HepG2 (cell line): ENCODE measurements around the gene CNKSR3. TPM values are rescaled to one million over a fixed set of nuclear protein-coding genes. Genes with fewer than 3 reads are reported as not detected.

ENCODE experiments used
- FOSL2 ChIP-seq: sonication (generic); formaldehyde crosslinking; IDR thresholded peaks from 2 replicates; pipeline ENCODE4 v1.4.0; 2020; ENCODE audit warnings: missing genetic modification reagents
- HDAC1 ChIP-seq: sonication (generic); formaldehyde crosslinking; IDR thresholded peaks from 2 replicates; pipeline ENCODE4 v1.5.1; 2020; ENCODE audit warnings: mild to moderate bottlenecking, missing genetic modification reagents
- HOXA7 ChIP-seq: sonication (generic); formaldehyde crosslinking; IDR thresholded peaks from 2 replicates; pipeline ENCODE4 v1.8.1; 2022; ENCODE audit warnings: mild to moderate bottlenecking, missing genetic modification reagents, moderate library complexity
- IRF1 ChIP-seq: sonication (generic); formaldehyde crosslinking; IDR thresholded peaks from 2 replicates; pipeline ENCODE4 v1.4.0; 2020; ENCODE audit warnings: low read depth, mild to moderate bottlenecking, missing genetic modification reagents
- KDM1A ChIP-seq: IDR thresholded peaks from 2 replicates; pipeline ENCODE4 v1.6.1; 2016; ENCODE audit warnings: missing compliant biosample characterization
- MAFK ChIP-seq, 2 experiments: IDR thresholded peaks in 1 of 2; conservative IDR thresholded peaks in 1 of 2; 2 replicates each; pipeline ENCODE4 v1.6.1; 2011; ENCODE audit warnings: improper control_type of control experiment in 2 of 2, low read length in 2 of 2
- MXD3 ChIP-seq: IDR thresholded peaks from 2 replicates; pipeline ENCODE4 v1.6.1; 2016; ENCODE audit warnings: mild to moderate bottlenecking, missing biosample characterization, missing genetic modification reagents
- MYPOP ChIP-seq: sonication (generic); formaldehyde crosslinking; IDR thresholded peaks from 2 replicates; pipeline ENCODE4 v1.8.1; 2023; ENCODE audit warnings: mild to moderate bottlenecking, moderate library complexity, missing genetic modification reagents
- SOX13 ChIP-seq, 3 experiments: fragments of 450-650 bp in 1 of 3; sonication (generic) in 1 of 3; formaldehyde crosslinking in 1 of 3; IDR thresholded peaks in 2 of 3; conservative IDR thresholded peaks in 1 of 3; 2 replicates each; pipeline versions ENCODE4 v1.5.0 to v1.6.1; 2016 to 2020; ENCODE audit warnings: antibody characterized with exemption in 1 of 3, mild to moderate bottlenecking in 1 of 3, missing compliant biosample characterization in 1 of 3, missing genetic modification reagents in 1 of 3, moderate library complexity in 1 of 3
- UBTF ChIP-seq: sonication (generic); formaldehyde crosslinking; IDR thresholded peaks from 2 replicates; pipeline ENCODE4 v1.4.0; 2020; ENCODE audit warnings: mild to moderate bottlenecking, missing genetic modification reagents
- ZBTB20 ChIP-seq: sonication (generic); formaldehyde crosslinking; IDR thresholded peaks from 2 replicates; pipeline ENCODE4 v1.8.1; 2023; ENCODE audit warnings: missing genetic modification reagents, low read depth, mild to moderate bottlenecking, borderline replicate concordance
- ZFP36 ChIP-seq: fragments of 150-350 bp; IDR thresholded peaks from 2 replicates; pipeline ENCODE4 v1.6.1; 2018; ENCODE audit warnings: borderline replicate concordance, low read length, low read depth; ENCODE audit not compliant: partially characterized antibody
- ZMYM4 ChIP-seq: sonication (generic); formaldehyde crosslinking; IDR thresholded peaks from 2 replicates; pipeline ENCODE4 v1.8.1; 2023; ENCODE audit warnings: mild to moderate bottlenecking, missing genetic modification reagents
- ZNF180 ChIP-seq: sonication (generic); formaldehyde crosslinking; IDR thresholded peaks from 2 replicates; pipeline ENCODE4 v1.4.0; 2020; ENCODE audit warnings: low read depth, missing genetic modification reagents, borderline replicate concordance
- ZNF264 ChIP-seq: sonication (generic); formaldehyde crosslinking; IDR thresholded peaks from 2 replicates; pipeline ENCODE4 v1.4.0; 2020; ENCODE audit warnings: missing genetic modification reagents
- ZNF503 ChIP-seq: sonication (generic); formaldehyde crosslinking; IDR thresholded peaks from 2 replicates; pipeline ENCODE4 v1.4.0; 2020; ENCODE audit warnings: missing genetic modification reagents
- ZNF589 ChIP-seq: sonication (generic); formaldehyde crosslinking; conservative IDR thresholded peaks from 2 replicates; pipeline ENCODE4 v1.8.0; 2022; ENCODE audit warnings: mild to moderate bottlenecking, moderate library complexity, missing genetic modification reagents
- ZNF652 ChIP-seq: IDR thresholded peaks from 2 replicates; pipeline ENCODE4 v1.6.1; 2016; ENCODE audit warnings: low read depth, borderline replicate concordance
- polyA plus RNA-seq, 8 experiments: library from polyadenylated mRNA; depleted of rRNA in 3 of 8; stranded (reverse) in 7 of 8; unstranded in 1 of 8; fragments of >200 nt; fragmentation: Illumina TruSeq in 4 of 8; extraction: Trizol in 4 of 8; gene quantifications; 2 replicates each; pipeline versions ENCODE4 v1.2.1 to v1.2.3, GENCODE V29; 2011 to 2016; ENCODE audit warnings: low read depth in 4 of 8, missing spikeins in 1 of 8, mixed read lengths in 1 of 8; ENCODE audit not compliant: insufficient read depth in 1 of 8
- total RNA-seq, 5 experiments: library from RNA; depleted of rRNA; stranded (reverse); fragments of >200 nt; fragmentation: Illumina TruSeq; extraction: Trizol; gene quantifications; 2 replicates each; pipeline ENCODE4 v1.2.3, GENCODE V29; 2016; ENCODE audit warnings: low read depth in 1 of 5

The CNKSR3 gene
- total and polyA plus RNA-seq, 2 of the 13 experiments (the other 11 are each of a cell fraction or from before 2014, with no cell fraction given): 9.2 to 38.6 TPM

GRCh38 chr6:154498340-154498934, 12.0 kb downstream of the CNKSR3 start (continued):
- no peak for TF ChIP-seq MAFK (conservative IDR thresholded peaks at IDR 0.05 in 1 of 2, IDR thresholded peaks at IDR 0.05 in 1 of 2; ENCODE audit: low read length in 2 of 2)
- peak; percentile 49; the same call in 1 of the 2 replicates for TF ChIP-seq ZMYM4 (CRISPR knock-in tag)
- no peak for TF ChIP-seq ZNF589 (CRISPR knock-in tag)
- TF ChIP-seq KDM1A (CRISPR knock-in tag): no peak
- TF ChIP-seq HOXA7 (CRISPR knock-in tag): no peak
- TF ChIP-seq ZNF652 (CRISPR knock-in tag): no peak
- TF ChIP-seq MXD3: no peak
- no peak for TF ChIP-seq MYPOP (CRISPR knock-in tag)
- no peak for TF ChIP-seq FOSL2 (CRISPR knock-in tag)
- no peak for TF ChIP-seq UBTF (CRISPR knock-in tag)
- TF ChIP-seq ZFP36: peak; percentile 72
- TF ChIP-seq ZNF180 (CRISPR knock-in tag): peak; percentile 100; the same call in 1 of the 2 replicates
- TF ChIP-seq ZNF503: no peak
- 0 out of 2 replicates have a peak, but pooled peaks have one; percentile 29 for TF ChIP-seq HDAC1 (CRISPR knock-in tag)
- TF ChIP-seq IRF1 (CRISPR knock-in tag): no peak
- no peak for TF ChIP-seq ZNF264 (CRISPR knock-in tag)
- no peak for TF ChIP-seq SOX13 (IDR thresholded peaks at IDR 0.05)
- TF ChIP-seq SOX13 (CRISPR knock-in tag; conservative IDR thresholded peaks at IDR 0.05 in 1 of 2, IDR thresholded peaks at IDR 0.05 in 1 of 2): peak in 1 of 2 experiments; percentile 48; a peak in 1 of 4 replicates
- no peak for TF ChIP-seq ZBTB20
